ENCODE measurements around the gene RPL35.

- no peak for TF ChIP-seq CTCF (conservative IDR thresholded peaks at IDR 0.05; ENCODE audit: low read length)
- TF ChIP-seq EZH2phosphoT487 (IDR thresholded peaks at IDR 0.05; ENCODE audit: borderline replicate concordance) = no peak
Measured at GRCh38 chr9:124844291-124844690, 17.5 kb downstream of the RPL35 start.
